RWPE2 (cell line): ENCODE results near the gene SLC6A18.

Experiments used
- ATAC-seq: fragments of 200-7000 bp; cut with Tn5 transposase; 3 replicates; pipeline ENCODE4 v1.9.1; 2021; ENCODE audit warnings: low read depth
- DNase-seq: peaks from one replicate; pipeline ENCODE4 v3.0.0-alpha.2; 2020; ENCODE audit warnings: low spot score
- H3K27ac ChIP-seq: fragments of 450-650 bp; 2 replicates; pipeline ENCODE4 v1.5.1; 2017; ENCODE audit warnings: mild to moderate bottlenecking; ENCODE audit not compliant: poor library complexity, severe bottlenecking
- H3K27me3 ChIP-seq: fragments of 250-450 bp; sonication (Bioruptor Pico); 2 replicates; pipeline ENCODE4 v1.5.1; 2021; ENCODE audit warnings: mild to moderate bottlenecking, moderate library complexity; ENCODE audit not compliant: insufficient read depth, poor library complexity, severe bottlenecking
- H3K36me3 ChIP-seq: fragments of 250-450 bp; sonication (Bioruptor Pico); 2 replicates; pipeline ENCODE4 v1.5.1; 2020; ENCODE audit warnings: low read depth, mild to moderate bottlenecking, moderate library complexity
- H3K4me1 ChIP-seq: fragments of 250-450 bp; sonication (Bioruptor Pico); 2 replicates; pipeline ENCODE4 v1.5.1; 2021; ENCODE audit warnings: mild to moderate bottlenecking, moderate library complexity; ENCODE audit not compliant: insufficient read depth, poor library complexity, severe bottlenecking
- H3K4me3 ChIP-seq: fragments of 250-450 bp; sonication (Bioruptor Pico); 2 replicates; pipeline ENCODE4 v1.5.1; 2021; ENCODE audit warnings: mild to moderate bottlenecking, moderate library complexity; ENCODE audit not compliant: severe bottlenecking
- H3K9me3 ChIP-seq: fragments of 250-450 bp; sonication (Bioruptor Pico); 2 replicates; pipeline ENCODE4 v1.5.1; 2021; ENCODE audit warnings: mild to moderate bottlenecking, moderate library complexity; ENCODE audit not compliant: severe bottlenecking
- TF ChIP-seq, protein P1 (sequence below): fragments of 450-650 bp; IDR thresholded peaks from one replicate; pipeline ENCODE4 v1.5.1; 2017; ENCODE audit warnings: mild to moderate bottlenecking, moderate library complexity; ENCODE audit not compliant: poor library complexity, severe bottlenecking

Gene SLC6A18

DNA sequence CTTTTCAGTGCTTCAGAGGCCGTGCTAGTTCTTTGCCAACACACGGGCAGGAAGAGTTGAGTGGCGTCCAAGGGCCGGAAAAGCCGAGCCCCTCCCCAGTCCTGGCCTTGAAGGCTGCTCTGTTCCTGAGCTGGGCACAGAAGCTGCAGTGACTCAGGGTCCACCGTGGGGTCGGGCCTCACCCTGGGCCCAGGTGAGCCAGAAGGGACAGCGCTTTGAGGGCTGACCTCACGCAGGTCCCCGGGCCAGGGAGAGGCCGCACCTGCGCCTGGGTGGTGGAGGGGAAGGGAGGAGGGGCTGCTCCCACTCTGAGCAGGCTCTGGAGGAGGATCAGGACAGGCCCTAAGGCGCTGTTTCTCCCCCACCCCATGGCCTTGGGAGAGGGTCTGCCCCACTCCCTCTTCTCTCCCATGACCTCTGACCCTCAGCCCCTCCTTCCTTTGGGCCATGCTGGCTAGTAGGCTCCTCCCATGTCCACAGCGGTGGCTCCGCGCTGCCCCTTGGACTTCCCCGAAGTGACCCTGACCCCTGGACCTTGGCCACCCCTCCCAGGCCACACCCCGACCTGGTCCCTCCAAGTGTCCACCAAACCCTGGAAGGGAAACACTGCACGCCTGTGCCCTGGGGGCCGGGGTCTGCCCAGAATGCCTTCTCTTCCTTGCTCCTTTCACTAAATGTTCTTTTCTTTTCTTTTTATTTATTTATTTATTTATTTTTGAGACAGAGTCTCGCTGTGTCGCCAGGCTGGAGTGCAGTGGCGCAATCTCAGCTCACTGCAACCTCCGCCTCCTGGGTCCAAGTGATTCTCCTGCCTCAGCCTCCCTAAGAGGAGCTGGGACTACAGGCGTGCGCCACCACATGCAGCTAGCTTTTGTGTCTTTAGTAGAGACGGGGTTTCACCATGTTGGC lies 43.5 kb upstream of the SLC6A18 start:
- Histone ChIP-seq H3K27me3 (no peaks in the 10 kb centered on the region), H3K36me3 (no peaks in the 10 kb centered on the region), H3K4me1 (no peaks in the 10 kb centered on the region), H3K4me3 (no peak overlapping the region), H3K9me3 (no peaks in the 10 kb centered on the region), H3K27ac (no peak overlapping the region)
- TF ChIP-seq, protein P1, sequence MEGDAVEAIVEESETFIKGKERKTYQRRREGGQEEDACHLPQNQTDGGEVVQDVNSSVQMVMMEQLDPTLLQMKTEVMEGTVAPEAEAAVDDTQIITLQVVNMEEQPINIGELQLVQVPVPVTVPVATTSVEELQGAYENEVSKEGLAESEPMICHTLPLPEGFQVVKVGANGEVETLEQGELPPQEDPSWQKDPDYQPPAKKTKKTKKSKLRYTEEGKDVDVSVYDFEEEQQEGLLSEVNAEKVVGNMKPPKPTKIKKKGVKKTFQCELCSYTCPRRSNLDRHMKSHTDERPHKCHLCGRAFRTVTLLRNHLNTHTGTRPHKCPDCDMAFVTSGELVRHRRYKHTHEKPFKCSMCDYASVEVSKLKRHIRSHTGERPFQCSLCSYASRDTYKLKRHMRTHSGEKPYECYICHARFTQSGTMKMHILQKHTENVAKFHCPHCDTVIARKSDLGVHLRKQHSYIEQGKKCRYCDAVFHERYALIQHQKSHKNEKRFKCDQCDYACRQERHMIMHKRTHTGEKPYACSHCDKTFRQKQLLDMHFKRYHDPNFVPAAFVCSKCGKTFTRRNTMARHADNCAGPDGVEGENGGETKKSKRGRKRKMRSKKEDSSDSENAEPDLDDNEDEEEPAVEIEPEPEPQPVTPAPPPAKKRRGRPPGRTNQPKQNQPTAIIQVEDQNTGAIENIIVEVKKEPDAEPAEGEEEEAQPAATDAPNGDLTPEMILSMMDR, result no peak
- DNase-seq, result peak; percentile 63
- ATAC-seq, result no peak

- H3K36me3 ChIP-seq, result no peaks in the 10 kb centered on the region
- TF ChIP-seq, protein P1, result no peak
- H3K4me3 ChIP-seq, result no peak overlapping the region
- H3K4me1 ChIP-seq, result no peaks in the 10 kb centered on the region
- DNase-seq (no peak), ATAC-seq (no peak)
- H3K9me3 ChIP-seq, result no peaks in the 10 kb centered on the region
- H3K27me3 ChIP-seq, result no peaks in the 10 kb centered on the region
- H3K27ac ChIP-seq, result no peak overlapping the region
Observed at GRCh38 chr5:1182360-1182632, 42.9 kb upstream of the SLC6A18 start.

DNA sequence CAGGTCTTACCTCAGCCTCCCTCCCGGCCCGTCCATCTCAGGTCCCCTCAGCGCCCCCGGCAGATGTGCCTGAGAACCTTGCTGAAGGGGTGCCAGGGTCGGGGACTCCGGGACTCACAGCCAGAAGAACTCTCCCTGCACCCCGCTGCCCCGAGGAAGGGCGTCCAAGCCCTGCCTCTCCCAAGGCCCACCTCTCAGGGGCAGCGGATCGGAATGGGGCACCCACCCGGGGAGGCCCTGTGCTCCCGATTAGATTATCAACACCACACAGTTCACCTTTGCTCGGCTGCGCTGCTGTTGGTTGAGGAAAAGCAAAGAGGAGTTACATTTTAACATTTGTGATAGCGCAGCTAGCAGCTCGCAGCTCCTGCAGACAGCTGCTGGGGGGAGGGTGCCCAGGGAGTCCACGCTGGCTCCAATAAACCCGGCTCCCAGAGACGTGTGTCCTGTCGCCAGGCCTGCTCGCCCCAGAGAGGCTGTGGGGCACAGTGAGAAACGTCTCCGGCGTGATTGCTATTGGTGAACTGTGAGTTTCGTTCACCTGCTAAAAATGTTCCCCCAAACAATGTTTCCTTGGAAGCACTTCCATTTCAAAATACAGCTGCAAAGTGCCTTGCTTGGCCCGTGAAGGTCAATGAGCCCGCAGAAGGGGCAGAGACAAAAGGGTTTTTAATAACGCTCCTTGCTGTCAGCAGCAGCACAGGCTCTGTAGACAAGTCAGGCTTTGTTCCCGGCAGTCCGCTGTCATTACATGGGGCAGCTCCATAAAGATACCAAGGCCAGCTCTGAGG lies 42.4 kb upstream of the SLC6A18 start:
- TF ChIP-seq, protein P1, result no peak
- ATAC-seq, result no peak
- DNase-seq, result peak; percentile 56
- H3K27me3 ChIP-seq, result no peaks in the 10 kb centered on the region
- no peak overlapping the region for H3K4me3 ChIP-seq
- no peak overlapping the region for H3K27ac ChIP-seq
- H3K9me3 ChIP-seq, result no peaks in the 10 kb centered on the region
- no peaks in the 10 kb centered on the region for H3K4me1 ChIP-seq
- no peaks in the 10 kb centered on the region for H3K36me3 ChIP-seq

DNA sequence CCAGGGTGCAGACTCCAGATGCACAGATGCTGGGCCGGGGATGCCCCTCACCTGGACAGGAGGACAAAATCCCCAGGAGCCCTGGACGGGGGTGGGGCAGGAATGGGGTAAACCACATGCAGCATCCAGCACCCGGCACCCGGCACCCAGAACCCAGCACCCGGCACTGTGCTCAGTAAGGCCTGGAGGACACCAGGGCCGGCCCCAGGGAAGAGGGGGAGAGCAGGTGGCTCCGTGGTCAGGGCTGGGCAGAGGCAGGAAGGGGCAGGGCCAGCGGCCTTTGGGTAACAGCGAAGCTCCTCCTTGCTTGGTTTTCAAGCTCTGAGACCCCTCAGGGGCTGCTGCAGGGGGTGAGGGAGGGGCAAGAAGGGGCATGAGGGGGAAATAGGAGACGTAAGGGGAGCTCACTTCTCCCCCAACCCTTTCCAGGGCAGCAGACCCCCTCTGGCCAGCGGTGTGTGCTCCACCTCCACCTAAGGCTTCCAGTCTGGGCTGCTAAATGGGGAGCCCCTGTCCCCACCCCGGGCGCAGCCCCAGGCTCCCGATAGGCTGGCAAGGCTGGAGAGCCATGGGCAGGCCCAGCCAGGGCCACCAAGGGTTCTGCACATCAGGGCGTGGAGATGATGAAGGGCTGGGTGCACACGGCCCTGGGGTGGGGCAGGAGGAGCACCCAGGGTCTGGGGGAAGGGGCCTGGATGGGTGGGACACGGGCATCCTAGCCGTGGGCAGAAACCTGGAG lies 41.6 kb upstream of the SLC6A18 start:
- H3K4me3 ChIP-seq, result no peak overlapping the region

More for the DNA sequence above, 41.6 kb upstream of the SLC6A18 start:
- H3K36me3 ChIP-seq, result no peaks in the 10 kb centered on the region
- H3K4me1 ChIP-seq, result no peaks in the 10 kb centered on the region
- H3K9me3 ChIP-seq, result no peaks in the 10 kb centered on the region
- TF ChIP-seq, protein P1, result no peak
- DNase-seq, result peak; percentile 66
- H3K27me3 ChIP-seq, result peaks cover 7% of the 10 kb centered on the region
- no peak overlapping the region for H3K27ac ChIP-seq
- no peak for ATAC-seq
